Fibroblast of the conjunctiva (primary cell): ENCODE results near the gene CLEC17A.
"Not testable (repeated sequence)": the region's sequence is repeated elsewhere in the genome, so short reads cannot be mapped to it uniquely, and the experiment has no call there.

Experiments used
- DNase-seq: peaks from one replicate; pipeline ENCODE4 v3.0.0-alpha.2; 2010; ENCODE audit warnings: low read depth

The CLEC17A gene

DNA sequence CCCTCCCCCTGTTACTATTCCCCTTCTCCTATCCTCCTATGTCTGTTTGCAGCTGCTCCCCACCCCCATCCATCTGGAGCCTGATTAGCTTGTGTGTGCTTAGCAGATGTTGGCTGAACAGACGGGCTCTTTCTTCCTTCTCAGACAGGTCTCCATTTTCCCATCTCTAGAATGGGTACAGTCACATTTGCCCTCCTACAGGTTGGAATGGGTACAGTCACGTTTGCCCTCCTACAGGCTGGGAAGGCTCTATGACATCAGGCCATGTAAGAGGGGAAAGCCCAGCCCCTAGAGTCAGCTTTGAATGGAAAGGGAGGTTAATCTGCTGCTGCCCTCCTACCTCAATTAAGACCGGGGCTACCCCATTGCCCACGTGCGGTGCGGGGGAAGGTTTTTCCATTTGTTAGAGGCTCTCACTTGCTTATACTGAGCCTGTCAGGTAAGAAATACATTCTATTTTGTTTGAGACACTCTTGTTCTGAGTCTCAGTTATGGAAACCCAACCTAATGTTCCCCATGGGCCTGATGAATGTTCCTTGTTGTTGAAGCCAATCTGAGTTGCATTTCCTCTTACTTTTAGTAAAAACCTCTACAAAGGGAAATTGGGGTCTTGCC lies 2.2 kb upstream of the CLEC17A start:
- no peak for DNase-seq

GRCh38 chr19:14584372-14584771 lies 1.5 kb downstream of the CLEC17A start:
- DNase-seq = not testable (repeated sequence)

DNA sequence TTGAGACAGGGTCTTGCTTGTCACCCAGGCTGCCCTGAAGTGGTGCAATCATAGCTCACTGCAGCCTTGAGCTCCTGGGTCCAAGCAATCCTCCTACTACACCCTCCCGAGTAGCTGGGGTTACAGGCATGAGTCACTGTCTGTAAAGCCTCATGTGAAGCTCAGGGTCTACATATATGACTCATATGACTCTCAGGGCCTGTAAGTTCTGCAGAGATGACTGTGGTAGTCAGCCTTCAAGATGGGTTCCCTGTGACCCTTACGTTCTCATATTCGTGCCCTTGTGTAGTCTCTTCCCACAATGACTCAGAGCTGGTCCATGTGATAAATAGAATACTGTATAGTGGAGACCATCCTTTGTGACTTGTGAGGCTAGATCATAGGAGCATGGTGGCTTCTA lies 2.3 kb downstream of the CLEC17A start:
- DNase-seq = not testable (repeated sequence)

GRCh38 chr19:14589433-14589832 lies 6.5 kb downstream of the CLEC17A start:
- not testable (repeated sequence) for DNase-seq

DNA sequence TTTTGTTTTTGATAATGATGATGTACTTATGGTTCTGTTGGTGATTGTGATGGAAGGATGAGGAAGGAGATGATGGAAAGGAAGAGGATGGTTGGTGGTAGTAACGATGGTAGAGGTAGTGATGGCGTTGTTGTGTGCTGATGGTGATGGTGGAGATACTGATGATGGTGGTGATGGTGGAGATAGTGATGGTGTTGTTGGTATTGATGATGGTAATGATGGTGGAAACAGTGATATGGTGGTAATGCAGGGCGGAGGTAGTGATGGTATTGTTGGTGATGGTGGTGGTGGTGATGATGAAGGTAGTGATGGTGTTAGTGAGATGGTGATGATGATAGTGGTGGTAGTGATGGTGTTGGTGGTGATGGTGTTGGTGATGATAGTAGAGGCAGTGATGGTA lies 12.7 kb downstream of the CLEC17A start:
- no peak for DNase-seq

- no peak for DNase-seq
Measured at GRCh38 chr19:14599548-14600147, 16.8 kb downstream of the CLEC17A start.

GRCh38 chr19:14603990-14604387 lies 21.1 kb downstream of the CLEC17A start:
- no peak for DNase-seq

DNA sequence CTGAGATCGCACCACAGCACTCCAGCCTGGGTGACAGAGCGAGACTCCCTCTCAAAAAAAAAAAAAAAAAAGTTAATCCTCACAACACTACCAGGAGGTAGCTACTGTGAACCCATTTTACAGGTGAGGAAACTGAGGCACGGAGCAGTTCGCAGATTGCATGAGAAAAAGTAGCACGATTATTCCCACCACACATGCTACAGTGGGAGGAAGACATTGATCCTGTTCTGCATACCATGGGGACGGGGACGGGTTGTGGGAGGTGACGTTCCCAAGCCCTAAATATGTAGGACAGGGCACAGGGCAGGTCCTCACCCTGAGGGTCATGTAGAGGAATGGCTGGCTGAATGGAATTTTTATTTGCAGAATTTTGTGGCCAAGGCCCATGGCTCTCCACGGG lies 23.7 kb downstream of the CLEC17A start:
- no peak for DNase-seq

DNA sequence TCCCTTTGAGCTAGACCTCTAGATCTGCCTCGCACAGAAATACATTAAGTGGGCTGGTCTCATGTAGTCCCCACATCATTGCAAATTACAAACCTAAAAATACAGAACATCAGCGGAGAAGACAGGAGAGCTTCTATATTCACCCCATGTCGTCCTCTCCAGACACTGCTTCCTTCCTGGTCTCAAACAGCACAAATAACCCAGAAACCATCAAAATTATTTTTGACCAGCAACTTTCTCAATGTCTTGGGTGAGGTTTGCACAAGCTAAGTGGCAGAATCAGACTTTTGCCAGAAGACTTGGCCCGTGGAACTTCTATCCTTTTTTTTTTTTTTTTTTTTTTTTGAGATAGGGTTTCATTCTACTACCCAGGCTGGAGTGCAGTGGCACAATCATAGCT lies 28.2 kb downstream of the CLEC17A start:
- DNase-seq = no peak

- DNase-seq = not testable (repeated sequence)
Measured at GRCh38 chr19:14612242-14612641, 29.4 kb downstream of the CLEC17A start.

DNA sequence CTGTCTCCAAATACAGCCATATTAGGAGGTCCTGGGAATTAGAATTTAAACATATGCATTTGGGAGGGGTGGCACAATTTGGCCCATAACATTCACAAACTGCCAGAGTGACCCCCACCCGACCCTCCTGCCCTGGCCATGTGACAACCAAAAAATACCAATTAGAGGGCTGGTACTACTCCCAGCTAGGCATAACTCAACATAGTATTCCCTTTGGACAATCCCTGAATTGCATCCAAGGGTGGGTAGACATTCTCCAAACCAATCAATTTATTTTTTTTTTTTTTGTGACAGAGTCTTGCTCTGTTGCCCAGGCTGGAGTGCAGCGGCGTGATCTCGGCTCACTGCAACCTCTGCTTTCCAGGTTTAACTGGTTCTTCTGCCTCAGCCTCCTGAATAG lies 29.8 kb downstream of the CLEC17A start:
- DNase-seq = no peak

DNA sequence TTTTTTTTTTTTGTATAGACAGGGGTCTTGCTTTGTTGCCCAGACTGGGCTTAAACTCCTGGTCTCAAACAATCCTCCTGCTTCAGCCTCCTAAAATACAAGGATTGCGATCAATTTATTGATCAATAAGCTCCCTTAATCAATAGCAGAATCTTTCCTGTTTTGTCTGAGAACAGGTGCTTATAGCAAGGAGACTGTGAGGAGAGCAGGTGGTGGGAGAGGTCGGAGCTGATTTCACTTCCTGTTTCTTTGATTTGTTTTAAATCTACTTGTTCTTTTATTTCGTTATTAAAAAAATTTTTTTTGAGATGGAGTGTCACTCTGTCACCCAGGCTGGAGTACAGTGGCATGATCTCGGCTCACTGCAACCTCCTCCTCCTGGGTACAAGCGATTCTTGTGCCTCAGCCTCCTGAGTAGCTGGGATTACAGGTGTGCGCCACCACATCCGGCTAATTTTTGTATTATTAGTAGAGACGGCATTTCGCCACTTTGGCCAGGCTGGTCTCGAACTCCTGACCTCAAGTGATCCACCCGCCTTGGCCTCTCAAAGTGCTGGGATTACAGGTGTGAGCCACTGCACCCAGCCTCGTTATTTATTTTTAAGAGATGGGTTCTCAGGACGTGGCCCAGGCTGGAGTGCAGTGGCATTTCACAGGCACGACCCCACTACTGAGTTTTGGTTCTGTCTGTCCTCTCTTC lies 30.7 kb downstream of the CLEC17A start:
- DNase-seq = not testable (repeated sequence)

DNA sequence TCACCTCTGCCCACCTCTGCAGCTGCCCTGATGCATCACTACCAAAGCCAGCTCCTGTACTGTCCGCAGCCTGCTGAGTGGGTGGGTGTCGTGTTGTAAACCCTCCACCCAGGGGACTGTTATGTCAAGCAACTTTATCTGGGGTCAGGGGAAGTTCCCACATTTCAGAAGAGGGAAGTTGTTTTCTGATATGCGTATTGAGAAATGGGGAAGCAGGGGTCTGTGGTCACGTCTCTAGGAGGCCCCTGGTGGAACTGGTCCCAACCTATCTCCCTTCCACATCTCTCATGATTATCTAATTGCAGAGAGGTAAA lies 31.2 kb downstream of the CLEC17A start:
- DNase-seq = no peak

GRCh38 chr19:14615623-14616022 lies 32.7 kb downstream of the CLEC17A start:
- no peak for DNase-seq

- no peak for DNase-seq
Measured at GRCh38 chr19:14616407-14616806, 33.5 kb downstream of the CLEC17A start.

GRCh38 chr19:14619404-14619803 lies 36.5 kb downstream of the CLEC17A start:
- no peak for DNase-seq

GRCh38 chr19:14624491-14624890 lies 41.6 kb downstream of the CLEC17A start:
- not testable (repeated sequence) for DNase-seq

- no peak for DNase-seq
Measured at GRCh38 chr19:14629557-14629956, 46.7 kb downstream of the CLEC17A start.

- no peak for DNase-seq
Measured at GRCh38 chr19:14632286-14632685, 49.4 kb downstream of the CLEC17A start.

DNA sequence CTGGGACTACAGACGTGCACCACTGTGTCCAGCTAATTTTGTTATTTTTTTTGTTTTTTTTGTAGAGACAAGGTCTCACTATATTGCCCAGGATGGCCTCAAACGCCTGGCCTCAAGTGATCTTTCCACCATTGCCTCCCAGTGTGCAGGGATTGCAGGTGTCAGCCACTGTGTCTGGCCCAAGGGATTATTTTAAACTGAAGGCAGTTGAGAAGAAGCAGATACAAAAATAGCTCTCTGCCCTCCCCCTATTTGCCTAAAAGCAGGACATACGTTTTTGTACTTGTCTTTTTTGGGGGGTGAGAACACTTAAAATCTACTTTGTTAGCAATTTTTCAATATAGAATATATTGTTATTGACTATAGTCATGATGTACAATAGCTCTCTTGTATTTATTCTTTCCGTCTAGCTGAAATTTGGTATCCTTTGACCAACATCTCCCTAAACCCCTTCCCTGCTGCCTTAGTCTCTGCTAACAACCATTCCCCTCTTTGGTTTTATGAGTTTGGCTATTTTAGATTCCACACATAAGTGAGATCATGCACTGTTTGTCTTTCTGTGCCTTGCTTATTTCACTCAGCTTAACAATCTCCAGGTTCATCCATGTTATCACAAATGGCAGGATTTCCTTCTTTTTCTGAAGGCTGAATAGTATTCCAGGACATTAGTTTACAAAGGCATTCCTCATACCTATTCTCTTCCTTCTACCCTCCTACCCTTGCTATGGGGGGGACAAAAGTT lies 56.8 kb downstream of the CLEC17A start:
- DNase-seq = no peak

DNA sequence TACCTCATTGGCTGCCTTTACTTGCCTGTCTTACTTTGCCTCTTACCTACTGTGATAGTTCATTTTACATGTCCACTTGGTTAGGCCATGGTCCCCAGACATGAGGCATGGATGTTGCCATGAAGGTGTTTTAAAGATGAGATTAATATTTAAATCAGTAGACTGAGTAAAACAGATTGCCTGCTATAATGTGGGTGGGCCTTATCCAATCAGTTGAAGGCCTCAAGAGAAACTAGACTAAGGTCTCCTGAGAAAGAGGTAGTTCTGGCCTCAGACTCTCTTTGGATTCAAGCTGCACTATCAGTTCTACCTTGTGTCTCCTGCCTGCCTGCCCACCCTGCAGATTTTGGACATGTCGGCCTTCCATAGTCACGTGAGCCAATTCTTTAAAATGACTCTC lies 65.6 kb downstream of the CLEC17A start:
- no peak for DNase-seq

GRCh38 chr19:14649020-14649419 lies 66.1 kb downstream of the CLEC17A start:
- no peak for DNase-seq

DNA sequence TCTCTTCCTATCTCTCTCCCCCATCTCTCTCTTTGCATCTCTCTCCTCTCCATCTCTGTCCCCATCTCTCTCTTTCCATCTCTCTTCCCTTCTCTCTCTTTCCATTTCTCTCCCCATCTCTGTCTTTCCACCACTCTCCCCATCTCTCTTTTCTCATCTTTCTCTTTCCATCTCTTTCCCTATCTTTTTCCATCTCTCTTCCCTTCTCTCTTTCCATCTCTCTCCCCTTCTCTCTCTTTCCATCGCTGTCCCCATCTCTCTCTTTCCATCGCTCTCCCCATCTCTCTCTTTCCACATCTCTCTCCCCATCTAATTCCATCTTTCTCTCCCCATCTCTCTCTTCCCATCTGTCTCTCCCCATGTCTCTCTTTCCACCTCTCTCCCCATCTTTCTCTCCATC lies 67.3 kb downstream of the CLEC17A start:
- no peak for DNase-seq
